Activated T-helper 2 cell treated with anti-CD3 and anti-CD28 coated beads, Interferon-gamma antibody, Interleukin-2, Interleukin-4, amounts not matched to agents 10 μg/mL and 5 μg/mL and 100 μg/mL, durations not matched to agents 14 hours and 24 hours and 36 hours (primary cell): Measurements from ENCODE around the gene MYO19. TPM values are rescaled to one million over a fixed set of nuclear protein-coding genes. Genes with fewer than 3 reads are reported as not detected.

ENCODE experiments used
- total RNA-seq: library from RNA; stranded (reverse); gene quantifications from 2 replicates; pipeline ENCODE4 v1.2.3, GENCODE V29; 2022

Gene MYO19
- total RNA-seq, 1 donor from 2014 or later = 155 TPM

Other genes starting within 250 kb of the MYO19 start
- gene TBC1D3G, start 211.0 kb downstream of the MYO19 start, total RNA-seq = not detected in 2 replicates
- not detected in 2 replicates for gene TBC1D3H, start 146.4 kb downstream of the MYO19 start, total RNA-seq
- 46.8 and 48.2 TPM in 2 replicates for gene ZNHIT3, start 48.2 kb downstream of the MYO19 start, total RNA-seq
- gene PIGW, start 119 bp upstream of the MYO19 start, total RNA-seq = 22.6 and 23.6 TPM in 2 replicates
- gene GGNBP2, start 10.1 kb upstream of the MYO19 start, total RNA-seq = 82.7 and 92.5 TPM in 2 replicates
- gene DHRS11, start 57.0 kb upstream of the MYO19 start, total RNA-seq = 12.3 and 12.4 TPM in 2 replicates
- 23.2 TPM in 2 replicates for gene MRM1, start 66.7 kb upstream of the MYO19 start, total RNA-seq